Retinal pigment epithelial cell (primary cell): ENCODE results near the gene FIZ1.

Source experiments
- DNase-seq: peaks from one replicate; pipeline ENCODE4 v3.0.0-alpha.2; 2010; ENCODE audit warnings: low read depth
- H3K4me3 ChIP-seq: 2 replicates; pipeline ENCODE4 v1.5.1; 2011; ENCODE audit warnings: mild to moderate bottlenecking, low read length, control low read depth, moderate library complexity
- CTCF ChIP-seq: conservative IDR thresholded peaks from 2 replicates; pipeline ENCODE4 v1.5.1; 2011; ENCODE audit warnings: low read depth, low read length, control low read depth, inconsistent platforms

The FIZ1 gene

GRCh38 chr19:55552206-55552605, 47.1 kb downstream of the FIZ1 start:
- DNase-seq: no peak
- no peak for TF ChIP-seq CTCF
- H3K4me3 ChIP-seq: no peak overlapping the region

- DNase-seq: no peak
- no peak overlapping the region for H3K4me3 ChIP-seq
These were observed 49.0 kb downstream of the FIZ1 start for GRCh38 chr19:55550321-55550650.

GRCh38 chr19:55549500-55550320, 49.6 kb downstream of the FIZ1 start:
- DNase-seq: peak; percentile 68
- TF ChIP-seq CTCF: no peak
- H3K4me3 ChIP-seq: peak overlapping the region; percentile 4

More at GRCh38 chr19:55550321-55550650, 49.0 kb downstream of the FIZ1 start:
- no peak for TF ChIP-seq CTCF

GRCh38 chr19:55546822-55547614, 52.3 kb downstream of the FIZ1 start:
- no peak for TF ChIP-seq CTCF
- no peak overlapping the region for H3K4me3 ChIP-seq
- DNase-seq: no peak

GRCh38 chr19:55546011-55546410, 53.3 kb downstream of the FIZ1 start:
- H3K4me3 ChIP-seq: no peak overlapping the region
- DNase-seq: no peak
- TF ChIP-seq CTCF: no peak

GRCh38 chr19:55545443-55545842, 53.9 kb downstream of the FIZ1 start, which contains the start of gene SBK3:
Gene SBK3, minus strand, starts transcription at chr19:55545543. Its CDS starts 0 bp downstream, at chr19:55545543.
- H3K4me3 ChIP-seq: no peak within 1 kb of the TSS
- no peak for TF ChIP-seq CTCF
- DNase-seq: no peak
